ENCODE measurements around the gene CD59. TPM values are rescaled to one million over a fixed set of nuclear protein-coding genes. Genes with fewer than 3 reads are reported as not detected.
"Not testable (repeated sequence)": the region's sequence is repeated elsewhere in the genome, so short reads cannot be mapped to it uniquely, and the experiment has no call there.

CD59 gene
- total RNA-seq, 3 donors from 2014 or later (not counting 1 experiment from before 2014, with no cell fraction given), result 25.0 to 29.4 (median 26.4) TPM

- Mint-ChIP-seq H3K9me3 (no peaks in the 10 kb centered on the region), H3K4me1 (no peaks in the 10 kb centered on the region), H3K27ac (no peak overlapping the region), H3K36me3 (no peaks in the 10 kb centered on the region), H3K27me3 (ENCODE audit: low read depth in 2 of 2) (peaks cover 34 to 52% of the 10 kb centered on the region in 2 donors), H3K4me3 (no peak overlapping the region)
- H3K27me3 ChIP-seq (ENCODE audit: control insufficient read depth, insufficient read depth, low read length), result no peaks in the 10 kb centered on the region
- no peak for TF ChIP-seq CTCF (IDR thresholded peaks at IDR 0.05)
- H3K4me1 ChIP-seq (ENCODE audit: control insufficient read depth, insufficient read depth, low read length), result no peaks in the 10 kb centered on the region
- no peak overlapping the region for H3K27ac ChIP-seq (ENCODE audit: low read length)
- ATAC-seq, result no peak
- no peaks in the 10 kb centered on the region for H3K9me3 ChIP-seq (ENCODE audit: control insufficient read depth, insufficient read depth, low read length)
- no peak for DNase-seq
- no peaks in the 10 kb centered on the region for H3K36me3 ChIP-seq (ENCODE audit: control insufficient read depth, insufficient read depth, low read length)
- WGBS (ENCODE audit: insufficient coverage), result 85% methylated on average over 5 of the region's 5 CpGs
- H3K4me3 ChIP-seq (ENCODE audit: low read length), result no peak overlapping the region
- intact Hi-C loops (cut with micrococcal nuclease), result no loop called here
Measured at GRCh38 chr11:33684003-33684706, 52.1 kb downstream of the CD59 start.

GRCh38 chr11:33682446-33682845, 53.8 kb downstream of the CD59 start:
- Mint-ChIP-seq H3K4me3 (no peak overlapping the region), H3K4me1 (no peaks in the 10 kb centered on the region), H3K27me3 (ENCODE audit: low read depth in 2 of 2) (peaks cover 38 to 64% of the 10 kb centered on the region in 2 donors), H3K9me3 (no peaks in the 10 kb centered on the region), H3K36me3 (no peaks in the 10 kb centered on the region), H3K27ac (no peak overlapping the region)
- ATAC-seq (no peak), DNase-seq (no peak)
- no peak overlapping the region for H3K4me3 ChIP-seq (ENCODE audit: low read length)
- 88% methylated on average over 4 of the region's 4 CpGs for WGBS (ENCODE audit: insufficient coverage)
- no peaks in the 10 kb centered on the region for H3K27me3 ChIP-seq (ENCODE audit: control insufficient read depth, insufficient read depth, low read length)
- no peaks in the 10 kb centered on the region for H3K4me1 ChIP-seq (ENCODE audit: control insufficient read depth, insufficient read depth, low read length)
- no peaks in the 10 kb centered on the region for H3K36me3 ChIP-seq (ENCODE audit: control insufficient read depth, insufficient read depth, low read length)
- no peak overlapping the region for H3K27ac ChIP-seq (ENCODE audit: low read length)
- intact Hi-C loops (cut with micrococcal nuclease), result no loop called here
- no peaks in the 10 kb centered on the region for H3K9me3 ChIP-seq (ENCODE audit: control insufficient read depth, insufficient read depth, low read length)
- no peak for TF ChIP-seq CTCF (IDR thresholded peaks at IDR 0.05)

- 81% methylated on average over 2 of the region's 3 CpGs for WGBS (ENCODE audit: insufficient coverage)
- intact Hi-C loops (cut with micrococcal nuclease), result no loop called here
- H3K27me3 Mint-ChIP-seq (ENCODE audit: low read depth in 2 of 2), result peaks cover 38 to 68% of the 10 kb centered on the region in 2 donors
Measured at GRCh38 chr11:33682019-33682418, 54.2 kb downstream of the CD59 start.

GRCh38 chr11:33678616-33679015, 57.6 kb downstream of the CD59 start:
- H3K9me3 Mint-ChIP-seq; H3K4me3 Mint-ChIP-seq; H3K36me3 Mint-ChIP-seq; intact Hi-C loops (cut with micrococcal nuclease); H3K27me3 ChIP-seq (ENCODE audit: control insufficient read depth, insufficient read depth, low read length); H3K4me1 ChIP-seq (ENCODE audit: control insufficient read depth, insufficient read depth, low read length); H3K27ac Mint-ChIP-seq; H3K4me3 ChIP-seq (ENCODE audit: low read length); H3K36me3 ChIP-seq (ENCODE audit: control insufficient read depth, insufficient read depth, low read length); DNase-seq; H3K4me1 Mint-ChIP-seq; H3K9me3 ChIP-seq (ENCODE audit: control insufficient read depth, insufficient read depth, low read length); ATAC-seq; H3K27ac ChIP-seq (ENCODE audit: low read length): not testable (repeated sequence)
- H3K27me3 Mint-ChIP-seq (ENCODE audit: low read depth in 2 of 2), result peaks cover 37 to 64% of the 10 kb centered on the region in 2 donors
- 55% methylated on average over 1 of the region's 1 CpG for WGBS (ENCODE audit: insufficient coverage)

More at GRCh38 chr11:33682019-33682418, 54.2 kb downstream of the CD59 start:
- Mint-ChIP-seq H3K36me3 (no peaks in the 10 kb centered on the region), H3K4me3 (no peak overlapping the region), H3K27ac (no peak overlapping the region), H3K9me3 (no peaks in the 10 kb centered on the region), H3K4me1 (no peaks in the 10 kb centered on the region)
- DNase-seq (no peak), ATAC-seq (no peak)
- Histone ChIP-seq H3K36me3 (ENCODE audit: control insufficient read depth, insufficient read depth, low read length) (no peaks in the 10 kb centered on the region), H3K4me3 (ENCODE audit: low read length) (no peak overlapping the region), H3K27ac (ENCODE audit: low read length) (no peak overlapping the region), H3K27me3 (ENCODE audit: control insufficient read depth, insufficient read depth, low read length) (no peaks in the 10 kb centered on the region), H3K4me1 (ENCODE audit: control insufficient read depth, insufficient read depth, low read length) (no peaks in the 10 kb centered on the region), H3K9me3 (ENCODE audit: control insufficient read depth, insufficient read depth, low read length) (no peaks in the 10 kb centered on the region)
- TF ChIP-seq CTCF (IDR thresholded peaks at IDR 0.05), result no peak
